WERI-Rb-1 (cell line): Measurements from ENCODE around the gene PTPRD.

ENCODE experiments used
- DNase-seq: peaks from one replicate; pipeline ENCODE4 v3.0.0-alpha.2; 2020
- H3K27ac ChIP-seq: fragments of 250-450 bp; sonication (Bioruptor Pico); 2 replicates; pipeline ENCODE4 v1.5.1; 2020; ENCODE audit warnings: mild to moderate bottlenecking, moderate library complexity
- H3K27me3 ChIP-seq: fragments of 250-450 bp; sonication (Bioruptor Pico); 2 replicates; pipeline ENCODE4 v1.5.1; 2021; ENCODE audit warnings: mild to moderate bottlenecking, low read depth, moderate library complexity; ENCODE audit not compliant: insufficient read depth, severe bottlenecking
- H3K36me3 ChIP-seq: fragments of 250-450 bp; sonication (Bioruptor Pico); 2 replicates; pipeline ENCODE4 v1.5.1; 2020; ENCODE audit warnings: mild to moderate bottlenecking, moderate library complexity
- H3K4me3 ChIP-seq: 2 replicates; pipeline ENCODE4 v1.5.1; 2011; ENCODE audit warnings: low read depth, mild to moderate bottlenecking, control low read depth, low read length
- H3K9me3 ChIP-seq: fragments of 250-450 bp; sonication (Bioruptor Pico); 2 replicates; pipeline ENCODE4 v1.5.1; 2021; ENCODE audit warnings: mild to moderate bottlenecking, moderate library complexity; ENCODE audit not compliant: severe bottlenecking
- TF ChIP-seq, protein P1 (sequence below): IDR thresholded peaks from 2 replicates; pipeline ENCODE4 v1.5.1; 2011; ENCODE audit warnings: low read depth, mild to moderate bottlenecking, control low read depth, inconsistent platforms, low read length

The PTPRD gene

DNA sequence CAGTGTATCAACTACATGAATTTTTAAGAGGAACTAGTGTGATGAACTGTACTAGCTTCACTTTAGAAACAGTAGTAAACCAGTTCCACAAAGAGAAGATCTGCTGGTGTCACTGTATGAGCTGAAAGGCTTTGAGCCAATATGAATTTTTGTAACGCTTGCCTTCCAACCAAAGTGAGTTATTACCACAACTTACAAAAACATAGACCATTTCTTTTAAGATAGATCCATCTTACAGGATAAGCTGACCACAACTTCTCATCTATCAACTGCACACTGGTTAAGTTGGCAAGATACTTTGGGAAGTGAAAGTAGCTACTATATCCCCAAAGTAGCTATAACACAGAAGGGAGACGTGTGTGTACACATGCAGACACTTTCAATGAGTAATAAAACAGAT lies 1963.6 kb downstream of the PTPRD start:
- Histone ChIP-seq H3K27ac (no peak overlapping the region), H3K4me3 (no peak overlapping the region), H3K9me3 (no peaks in the 10 kb centered on the region), H3K36me3 (no peaks in the 10 kb centered on the region), H3K27me3 (no peaks in the 10 kb centered on the region)
- TF ChIP-seq, protein P1, sequence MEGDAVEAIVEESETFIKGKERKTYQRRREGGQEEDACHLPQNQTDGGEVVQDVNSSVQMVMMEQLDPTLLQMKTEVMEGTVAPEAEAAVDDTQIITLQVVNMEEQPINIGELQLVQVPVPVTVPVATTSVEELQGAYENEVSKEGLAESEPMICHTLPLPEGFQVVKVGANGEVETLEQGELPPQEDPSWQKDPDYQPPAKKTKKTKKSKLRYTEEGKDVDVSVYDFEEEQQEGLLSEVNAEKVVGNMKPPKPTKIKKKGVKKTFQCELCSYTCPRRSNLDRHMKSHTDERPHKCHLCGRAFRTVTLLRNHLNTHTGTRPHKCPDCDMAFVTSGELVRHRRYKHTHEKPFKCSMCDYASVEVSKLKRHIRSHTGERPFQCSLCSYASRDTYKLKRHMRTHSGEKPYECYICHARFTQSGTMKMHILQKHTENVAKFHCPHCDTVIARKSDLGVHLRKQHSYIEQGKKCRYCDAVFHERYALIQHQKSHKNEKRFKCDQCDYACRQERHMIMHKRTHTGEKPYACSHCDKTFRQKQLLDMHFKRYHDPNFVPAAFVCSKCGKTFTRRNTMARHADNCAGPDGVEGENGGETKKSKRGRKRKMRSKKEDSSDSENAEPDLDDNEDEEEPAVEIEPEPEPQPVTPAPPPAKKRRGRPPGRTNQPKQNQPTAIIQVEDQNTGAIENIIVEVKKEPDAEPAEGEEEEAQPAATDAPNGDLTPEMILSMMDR, result no peak
- no peak for DNase-seq

GRCh38 chr9:8648271-8648845 lies 1964.4 kb downstream of the PTPRD start:
- no peak for DNase-seq
- no peaks in the 10 kb centered on the region for H3K27me3 ChIP-seq
- no peaks in the 10 kb centered on the region for H3K9me3 ChIP-seq
- no peaks in the 10 kb centered on the region for H3K36me3 ChIP-seq
- H3K4me3 ChIP-seq, result no peak overlapping the region
- TF ChIP-seq, protein P1, result no peak
- H3K27ac ChIP-seq, result no peak overlapping the region

GRCh38 chr9:8647824-8648223 lies 1965.0 kb downstream of the PTPRD start:
- DNase-seq, result no peak
- no peaks in the 10 kb centered on the region for H3K36me3 ChIP-seq
- H3K4me3 ChIP-seq, result no peak overlapping the region
- H3K27me3 ChIP-seq, result no peaks in the 10 kb centered on the region
- no peak overlapping the region for H3K27ac ChIP-seq
- TF ChIP-seq, protein P1, result no peak
- H3K9me3 ChIP-seq, result no peaks in the 10 kb centered on the region

GRCh38 chr9:8644571-8644970 lies 1968.2 kb downstream of the PTPRD start:
- no peak for DNase-seq
- Histone ChIP-seq H3K27ac (no peak overlapping the region), H3K4me3 (no peak overlapping the region), H3K36me3 (no peaks in the 10 kb centered on the region), H3K9me3 (no peaks in the 10 kb centered on the region), H3K27me3 (no peaks in the 10 kb centered on the region)
- TF ChIP-seq, protein P1, result no peak

DNA sequence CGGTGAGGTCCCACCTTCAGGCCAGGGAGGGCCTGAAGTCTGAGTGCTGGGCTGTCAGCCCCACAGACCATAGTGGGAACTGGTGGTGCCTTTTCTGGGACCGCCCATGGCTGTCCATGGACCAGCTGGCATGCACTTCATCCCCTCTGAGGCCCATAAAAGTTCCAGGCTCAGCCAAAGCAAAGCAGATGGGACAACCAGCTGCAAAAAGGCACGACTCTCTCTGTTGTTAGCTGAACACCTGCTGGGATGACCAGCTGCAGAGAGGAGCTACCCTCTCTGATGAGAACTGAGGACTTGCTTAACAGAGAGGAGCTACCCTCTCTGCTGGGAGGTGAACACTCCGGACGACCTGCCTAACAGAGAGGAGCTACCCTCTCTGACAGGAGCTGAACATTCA lies 1968.9 kb downstream of the PTPRD start:
- TF ChIP-seq, protein P1, result no peak
- Histone ChIP-seq H3K27ac (no peak overlapping the region), H3K9me3 (no peaks in the 10 kb centered on the region), H3K36me3 (no peaks in the 10 kb centered on the region), H3K4me3 (no peak overlapping the region), H3K27me3 (no peaks in the 10 kb centered on the region)
- no peak for DNase-seq

DNA sequence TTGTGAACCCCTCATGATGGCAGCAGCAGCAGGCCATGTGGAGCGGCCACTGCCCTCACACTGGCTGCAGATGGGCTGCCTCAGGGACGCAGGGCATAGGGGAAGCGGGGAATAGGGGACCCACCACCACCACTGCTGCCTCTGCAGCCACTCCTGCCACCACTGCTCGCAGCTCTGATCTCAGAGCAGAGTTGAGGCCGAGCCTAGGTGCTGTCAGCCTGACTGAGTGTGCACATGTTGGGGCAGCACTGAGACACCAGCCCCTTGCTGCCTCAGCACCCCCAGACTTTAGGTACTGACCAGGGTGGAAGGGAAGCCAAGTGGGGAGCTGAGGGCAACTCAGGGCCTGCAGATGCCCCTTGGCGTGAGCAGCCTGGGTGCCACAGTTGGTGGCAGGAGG lies 1969.3 kb downstream of the PTPRD start:
- H3K9me3 ChIP-seq, result no peaks in the 10 kb centered on the region
- DNase-seq, result no peak
- TF ChIP-seq, protein P1, result no peak
- H3K4me3 ChIP-seq, result no peak overlapping the region
- H3K27me3 ChIP-seq, result no peaks in the 10 kb centered on the region
- no peaks in the 10 kb centered on the region for H3K36me3 ChIP-seq
- H3K27ac ChIP-seq, result no peak overlapping the region
